ENCODE measurements around the gene DGKI. TPM values are rescaled to one million over a fixed set of nuclear protein-coding genes. Genes with fewer than 3 reads are reported as not detected.

DGKI gene
- total RNA-seq, 1 experiment from 2014 or later, result 0.15 TPM

DNA sequence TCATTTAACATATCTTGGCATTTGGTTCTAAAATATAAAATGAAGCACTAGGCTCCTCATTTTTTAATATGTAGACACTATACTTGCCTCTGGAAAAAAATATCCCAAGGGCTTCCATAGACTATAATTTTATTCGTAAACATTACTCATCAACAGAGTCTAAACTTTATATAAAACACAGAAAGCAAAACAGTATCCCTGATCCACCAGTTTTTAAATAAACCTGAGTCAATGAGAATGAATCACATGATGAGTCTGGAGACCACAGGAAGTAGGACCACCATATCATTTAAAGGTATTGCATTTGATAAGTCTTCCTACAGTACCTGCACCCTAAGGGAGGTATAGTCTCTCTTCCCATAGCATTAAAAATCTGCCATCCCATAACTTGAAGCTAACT lies 228.0 kb downstream of the DGKI start:
- ChIA-PET POLR2A (no interaction called here), CTCF (no interaction called here), RAD21 (ENCODE audit: low non-redundant PET in 1 of 2, low total read pairs in 2 of 2, uncharacterized antibody in 2 of 2, unreplicated experiment in 2 of 2) (no interaction called here)
- Histone ChIP-seq H3K27me3 (ENCODE audit: insufficient read depth, low read length) (no peaks in the 10 kb centered on the region; the same call in 1 of the 2 replicates), H2AFZ (ENCODE audit: low read depth, low read length, poor library complexity, severe bottlenecking) (no peak overlapping the region), H3K79me2 (ENCODE audit: insufficient read depth, low read length) (no peaks in the 10 kb centered on the region), H3K4me1 (ENCODE audit: control insufficient read depth in 1 of 2, insufficient read depth in 2 of 2, low read length in 2 of 2) (no peaks in the 10 kb centered on the region), H3K9me3 (ENCODE audit: control insufficient read depth in 1 of 2, insufficient read depth in 1 of 2, low read depth in 1 of 2, low read length in 2 of 2) (no peaks in the 10 kb centered on the region), H3K27ac (ENCODE audit: low read depth, low read length) (no peak overlapping the region), H3K9ac (ENCODE audit: low read length) (no peak overlapping the region), H3K9me2 (ENCODE audit: insufficient read depth) (no peaks in the 10 kb centered on the region), H3K4me2 (ENCODE audit: low read length) (no peak overlapping the region), H3K4me3 (replicated peaks in 1 of 2; ENCODE audit: low read depth in 1 of 2, low read length in 2 of 2) (no peak overlapping the region), H4K20me1 (ENCODE audit: insufficient read depth) (no peaks in the 10 kb centered on the region), H3K36me3 (ENCODE audit: control insufficient read depth in 1 of 2, insufficient read depth in 2 of 2, low read length in 2 of 2) (no peaks in the 10 kb centered on the region)
- ATAC-seq (no peak), DNase-seq (ENCODE audit: low read depth, low spot score) (no peak)
- TF ChIP-seq TCF7L2 (IDR thresholded peaks at IDR 0.05; ENCODE audit: borderline replicate concordance, extremely low read depth, insufficient read depth, insufficient read length) (no peak), JUND (IDR thresholded peaks at IDR 0.05) (no peak), SP1 (IDR thresholded peaks at IDR 0.05; ENCODE audit: low read depth) (no peak), CEBPB (IDR thresholded peaks at IDR 0.05; ENCODE audit: low read depth) (no peak)
- no TSS peak for BruUV-seq (replicated peaks)
- intact Hi-C loops (cut with micrococcal nuclease), result no loop called here

DNA sequence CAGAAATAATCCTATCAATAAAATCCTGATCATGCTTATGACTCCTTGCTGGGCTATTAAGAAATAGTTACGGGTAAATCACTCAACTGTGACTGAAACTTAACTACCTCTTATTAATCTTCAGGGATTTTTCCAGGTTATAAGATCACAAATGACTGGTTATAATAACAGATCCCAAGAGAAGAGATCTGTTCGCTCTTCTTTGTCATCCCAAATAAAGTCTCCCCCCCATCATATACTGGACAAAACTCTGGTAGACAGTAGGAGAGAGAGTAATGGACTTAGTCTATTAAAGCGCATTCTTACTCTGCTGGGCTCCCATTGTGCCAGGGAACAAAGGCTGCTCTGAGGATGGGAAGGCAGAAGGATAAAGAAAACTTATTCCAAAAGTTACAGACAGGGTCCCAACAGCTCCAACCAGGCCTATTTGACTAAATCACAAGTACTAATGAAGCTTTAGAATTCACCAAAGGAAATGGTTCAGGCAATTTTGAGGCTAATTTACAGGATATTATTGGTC lies 233.7 kb downstream of the DGKI start:
- Histone ChIP-seq H3K4me3 (replicated peaks in 1 of 2; ENCODE audit: low read depth in 1 of 2, low read length in 2 of 2) (no peak overlapping the region), H3K9me3 (ENCODE audit: control insufficient read depth in 1 of 2, insufficient read depth in 1 of 2, low read depth in 1 of 2, low read length in 2 of 2) (no peaks in the 10 kb centered on the region), H3K4me2 (ENCODE audit: low read length) (no peak overlapping the region), H3K27ac (ENCODE audit: low read depth, low read length) (no peak overlapping the region), H3K9me2 (ENCODE audit: insufficient read depth) (no peaks in the 10 kb centered on the region), H4K20me1 (ENCODE audit: insufficient read depth) (no peaks in the 10 kb centered on the region), H3K9ac (ENCODE audit: low read length) (no peak overlapping the region), H2AFZ (ENCODE audit: low read depth, low read length, poor library complexity, severe bottlenecking) (no peak overlapping the region), H3K4me1 (ENCODE audit: control insufficient read depth in 1 of 2, insufficient read depth in 2 of 2, low read length in 2 of 2) (no peaks in the 10 kb centered on the region), H3K36me3 (ENCODE audit: control insufficient read depth in 1 of 2, insufficient read depth in 2 of 2, low read length in 2 of 2) (no peaks in the 10 kb centered on the region), H3K79me2 (ENCODE audit: insufficient read depth, low read length) (no peaks in the 10 kb centered on the region), H3K27me3 (ENCODE audit: insufficient read depth, low read length) (peaks cover 25% of the 10 kb centered on the region)
- POLR2A ChIA-PET, result no interaction called here
- DNase-seq (ENCODE audit: low read depth, low spot score) (no peak), ATAC-seq (no peak)
- CTCF ChIA-PET, result interaction anchor here (0.6 kb wide), 1 partner anchor 557 kb away, joined by 3 read pairs; no protein-coding TSS in a partner anchor
- no TSS peak for BruUV-seq (replicated peaks)
- intact Hi-C loops (cut with micrococcal nuclease), result no loop called here
- RAD21 ChIA-PET (ENCODE audit: low non-redundant PET in 1 of 2, low total read pairs in 2 of 2, uncharacterized antibody in 2 of 2, unreplicated experiment in 2 of 2), result no interaction called here
- TF ChIP-seq, protein P1, sequence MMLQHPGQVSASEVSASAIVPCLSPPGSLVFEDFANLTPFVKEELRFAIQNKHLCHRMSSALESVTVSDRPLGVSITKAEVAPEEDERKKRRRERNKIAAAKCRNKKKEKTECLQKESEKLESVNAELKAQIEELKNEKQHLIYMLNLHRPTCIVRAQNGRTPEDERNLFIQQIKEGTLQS (IDR thresholded peaks at IDR 0.05), result no peak
- TF ChIP-seq SIN3A (IDR thresholded peaks at IDR 0.05; ENCODE audit: low read depth) (no peak), ELF1 (IDR thresholded peaks at IDR 0.05; ENCODE audit: borderline replicate concordance, low read depth) (no peak), ZFX (IDR thresholded peaks at IDR 0.05) (no peak), FOSL1 (IDR thresholded peaks at IDR 0.05; ENCODE audit: low read depth) (no peak), CEBPB (IDR thresholded peaks at IDR 0.05; ENCODE audit: low read depth) (no peak), ZNF274 (IDR thresholded peaks at IDR 0.05; ENCODE audit: low read depth, low read length) (no peak), RAD21 (IDR thresholded peaks at IDR 0.05; ENCODE audit: low read depth) (no peak), YY1 (IDR thresholded peaks at IDR 0.05; ENCODE audit: extremely low read depth, insufficient replicate concordance, low read depth, low read length) (no peak)
- TF ChIP-seq, protein P2, sequence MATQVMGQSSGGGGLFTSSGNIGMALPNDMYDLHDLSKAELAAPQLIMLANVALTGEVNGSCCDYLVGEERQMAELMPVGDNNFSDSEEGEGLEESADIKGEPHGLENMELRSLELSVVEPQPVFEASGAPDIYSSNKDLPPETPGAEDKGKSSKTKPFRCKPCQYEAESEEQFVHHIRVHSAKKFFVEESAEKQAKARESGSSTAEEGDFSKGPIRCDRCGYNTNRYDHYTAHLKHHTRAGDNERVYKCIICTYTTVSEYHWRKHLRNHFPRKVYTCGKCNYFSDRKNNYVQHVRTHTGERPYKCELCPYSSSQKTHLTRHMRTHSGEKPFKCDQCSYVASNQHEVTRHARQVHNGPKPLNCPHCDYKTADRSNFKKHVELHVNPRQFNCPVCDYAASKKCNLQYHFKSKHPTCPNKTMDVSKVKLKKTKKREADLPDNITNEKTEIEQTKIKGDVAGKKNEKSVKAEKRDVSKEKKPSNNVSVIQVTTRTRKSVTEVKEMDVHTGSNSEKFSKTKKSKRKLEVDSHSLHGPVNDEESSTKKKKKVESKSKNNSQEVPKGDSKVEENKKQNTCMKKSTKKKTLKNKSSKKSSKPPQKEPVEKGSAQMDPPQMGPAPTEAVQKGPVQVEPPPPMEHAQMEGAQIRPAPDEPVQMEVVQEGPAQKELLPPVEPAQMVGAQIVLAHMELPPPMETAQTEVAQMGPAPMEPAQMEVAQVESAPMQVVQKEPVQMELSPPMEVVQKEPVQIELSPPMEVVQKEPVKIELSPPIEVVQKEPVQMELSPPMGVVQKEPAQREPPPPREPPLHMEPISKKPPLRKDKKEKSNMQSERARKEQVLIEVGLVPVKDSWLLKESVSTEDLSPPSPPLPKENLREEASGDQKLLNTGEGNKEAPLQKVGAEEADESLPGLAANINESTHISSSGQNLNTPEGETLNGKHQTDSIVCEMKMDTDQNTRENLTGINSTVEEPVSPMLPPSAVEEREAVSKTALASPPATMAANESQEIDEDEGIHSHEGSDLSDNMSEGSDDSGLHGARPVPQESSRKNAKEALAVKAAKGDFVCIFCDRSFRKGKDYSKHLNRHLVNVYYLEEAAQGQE (IDR thresholded peaks at IDR 0.05; ENCODE audit: low read depth), result no peak
- TF ChIP-seq, protein P3, sequence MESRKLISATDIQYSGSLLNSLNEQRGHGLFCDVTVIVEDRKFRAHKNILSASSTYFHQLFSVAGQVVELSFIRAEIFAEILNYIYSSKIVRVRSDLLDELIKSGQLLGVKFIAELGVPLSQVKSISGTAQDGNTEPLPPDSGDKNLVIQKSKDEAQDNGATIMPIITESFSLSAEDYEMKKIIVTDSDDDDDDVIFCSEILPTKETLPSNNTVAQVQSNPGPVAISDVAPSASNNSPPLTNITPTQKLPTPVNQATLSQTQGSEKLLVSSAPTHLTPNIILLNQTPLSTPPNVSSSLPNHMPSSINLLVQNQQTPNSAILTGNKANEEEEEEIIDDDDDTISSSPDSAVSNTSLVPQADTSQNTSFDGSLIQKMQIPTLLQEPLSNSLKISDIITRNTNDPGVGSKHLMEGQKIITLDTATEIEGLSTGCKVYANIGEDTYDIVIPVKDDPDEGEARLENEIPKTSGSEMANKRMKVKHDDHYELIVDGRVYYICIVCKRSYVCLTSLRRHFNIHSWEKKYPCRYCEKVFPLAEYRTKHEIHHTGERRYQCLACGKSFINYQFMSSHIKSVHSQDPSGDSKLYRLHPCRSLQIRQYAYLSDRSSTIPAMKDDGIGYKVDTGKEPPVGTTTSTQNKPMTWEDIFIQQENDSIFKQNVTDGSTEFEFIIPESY (IDR thresholded peaks at IDR 0.05; ENCODE audit: extremely low read depth, insufficient replicate concordance, low read length), result no peak

Data from HCT116 (cell line).